GM12873 (cell line): Measurements from ENCODE around the gene WFIKKN1.

Experiments used
- CTCF ChIP-seq: IDR thresholded peaks from 2 replicates; pipeline ENCODE4 v1.5.1; 2012; ENCODE audit warnings: low read depth, mild to moderate bottlenecking, moderate library complexity, low read length, control low read depth; ENCODE audit not compliant: insufficient read depth; ENCODE audit errors: missing control alignments

The WFIKKN1 gene

GRCh38 chr16:679814-680624 lies 49.2 kb downstream of the WFIKKN1 start, which contains the start of gene STUB1:
TSS of gene STUB1 (plus strand) at chr16:680410. CDS start at chr16:680526, 116 bp downstream.
- TF ChIP-seq CTCF = no peak

GRCh38 chr16:680625-680945 lies 49.8 kb downstream of the WFIKKN1 start:
- TF ChIP-seq CTCF = no peak

- peak; percentile 20 for TF ChIP-seq CTCF
Measured at GRCh38 chr16:680967-681745, 50.4 kb downstream of the WFIKKN1 start.

- TF ChIP-seq CTCF = no peak
Measured at GRCh38 chr16:681746-682427, 51.1 kb downstream of the WFIKKN1 start.

- TF ChIP-seq CTCF = no peak
Measured at GRCh38 chr16:682493-683395, 52.0 kb downstream of the WFIKKN1 start.

- no peak for TF ChIP-seq CTCF
Measured at GRCh38 chr16:683396-684070, 52.7 kb downstream of the WFIKKN1 start.
